ENCODE measurements around the gene RPS23. TPM values are rescaled to one million over a fixed set of nuclear protein-coding genes. Genes with fewer than 3 reads are reported as not detected.

The RPS23 gene
- total and polyA plus RNA-seq, 2 experiments from 2014 or later: 936 to 1,581 TPM

DNA sequence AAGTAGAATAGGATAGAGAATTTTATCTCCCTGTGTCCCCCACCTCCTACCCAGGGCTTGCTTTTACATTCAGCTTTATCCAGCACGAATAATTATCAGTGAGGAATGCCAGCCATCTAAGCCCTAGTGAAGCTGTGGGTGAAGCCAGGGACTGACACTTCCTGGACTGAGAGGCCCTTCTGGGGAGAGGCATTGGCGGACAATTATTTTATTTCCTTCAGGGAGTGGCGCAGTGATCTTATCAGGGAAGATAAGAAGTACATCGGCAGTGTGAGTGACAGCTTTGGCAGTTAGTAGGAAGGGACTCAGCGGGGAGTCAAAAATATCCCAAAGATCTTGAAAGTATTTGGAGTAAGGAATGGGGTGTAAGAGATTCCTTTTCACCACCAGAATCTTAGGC, 34.9 kb upstream of the RPS23 start:
- in situ Hi-C loops (cut with MboI): no loop called here
- Histone ChIP-seq H3K9ac (peak overlapping the region; percentile 57), H3K4me1 (ENCODE audit: insufficient read depth) (peaks cover 11% of the 10 kb centered on the region), H3K9me2 (ENCODE audit: insufficient read depth) (no peaks in the 10 kb centered on the region), H2AFZ (peak overlapping the region; percentile 79), H4K20me1 (ENCODE audit: insufficient read depth) (no peaks in the 10 kb centered on the region), H3K27ac (0 out of 2 replicates have a peak overlapping the region, but pooled peaks have one; percentile 12), H3F3A (ENCODE audit: insufficient read depth) (no peaks in the 10 kb centered on the region), H3K9me3 (ENCODE audit: low read depth) (no peaks in the 10 kb centered on the region), H3K4me3 (no peak overlapping the region), H3K27me3 (replicated peaks; ENCODE audit: insufficient read depth) (no peaks in the 10 kb centered on the region), H3K36me3 (ENCODE audit: low read depth) (no peaks in the 10 kb centered on the region), H3K79me2 (ENCODE audit: insufficient read depth) (no peaks in the 10 kb centered on the region), H3K4me2 (ENCODE audit: unreplicated experiment) (peak overlapping the region; percentile 80)
- DNase-seq: peak; percentile 25
- WGBS, 2 experiments (ENCODE audit: low coverage in 1 of 2, low lambda C conversion rate in 2 of 2, missing lambda C conversion rate in 2 of 2): 64 to 68% methylated on average over 5 of the region's 5 CpGs
- TF ChIP-seq EZH2phosphoT487 (IDR thresholded peaks at IDR 0.05; ENCODE audit: insufficient read depth, low read depth) (no peak), EZH2 (IDR thresholded peaks at IDR 0.05; ENCODE audit: insufficient read depth, poor library complexity, severe bottlenecking) (no peak)

DNA sequence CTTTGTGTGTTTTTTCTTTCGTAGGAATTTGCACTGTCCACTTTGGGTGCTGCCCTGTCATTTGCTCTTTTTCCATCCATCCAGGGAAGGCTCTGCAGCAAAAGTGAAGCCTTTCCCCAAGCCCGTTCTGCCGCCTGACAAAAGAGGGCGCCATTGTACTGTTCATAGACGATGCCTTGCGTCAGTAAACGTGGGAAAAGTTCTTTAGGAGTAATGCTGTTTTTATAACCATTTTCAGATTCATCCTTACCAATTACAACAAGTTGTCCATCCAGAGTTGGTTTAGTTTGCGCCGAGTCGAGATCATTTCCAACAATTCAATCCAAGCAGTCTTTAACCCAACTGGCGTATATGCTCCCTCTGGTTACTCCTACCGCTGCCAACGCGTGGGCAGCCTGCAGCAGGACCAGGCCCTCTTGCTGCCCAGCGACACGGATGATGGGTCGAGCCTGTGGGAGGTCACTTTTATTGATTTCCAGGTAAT, 34.3 kb upstream of the RPS23 start:
- Histone ChIP-seq H3K9me2 (ENCODE audit: insufficient read depth) (no peaks in the 10 kb centered on the region), H3K27me3 (replicated peaks; ENCODE audit: insufficient read depth) (no peaks in the 10 kb centered on the region), H3K4me2 (ENCODE audit: unreplicated experiment) (peak overlapping the region; percentile 80), H3K4me1 (ENCODE audit: insufficient read depth) (peaks cover 11% of the 10 kb centered on the region), H4K20me1 (ENCODE audit: insufficient read depth) (no peaks in the 10 kb centered on the region), H3F3A (ENCODE audit: insufficient read depth) (no peaks in the 10 kb centered on the region), H3K79me2 (ENCODE audit: insufficient read depth) (no peaks in the 10 kb centered on the region), H3K36me3 (ENCODE audit: low read depth) (no peaks in the 10 kb centered on the region), H3K9me3 (ENCODE audit: low read depth) (no peaks in the 10 kb centered on the region), H3K27ac (peak overlapping the region; percentile 12; the same call in 1 of the 2 replicates), H3K9ac (peak overlapping the region; percentile 57), H2AFZ (peak overlapping the region; percentile 79), H3K4me3 (peak overlapping the region; percentile 48)
- TF ChIP-seq EZH2 (IDR thresholded peaks at IDR 0.05; ENCODE audit: insufficient read depth, poor library complexity, severe bottlenecking) (no peak), EZH2phosphoT487 (IDR thresholded peaks at IDR 0.05; ENCODE audit: insufficient read depth, low read depth) (no peak)
- peak; percentile 87 for DNase-seq
- 10 to 11% methylated on average over 17 of the region's 17 CpGs for whole genome bisulfite sequencing, 2 experiments (ENCODE audit: low coverage in 1 of 2, low lambda C conversion rate in 2 of 2, missing lambda C conversion rate in 2 of 2)
- in situ Hi-C loops (cut with MboI): no loop called here

DNA sequence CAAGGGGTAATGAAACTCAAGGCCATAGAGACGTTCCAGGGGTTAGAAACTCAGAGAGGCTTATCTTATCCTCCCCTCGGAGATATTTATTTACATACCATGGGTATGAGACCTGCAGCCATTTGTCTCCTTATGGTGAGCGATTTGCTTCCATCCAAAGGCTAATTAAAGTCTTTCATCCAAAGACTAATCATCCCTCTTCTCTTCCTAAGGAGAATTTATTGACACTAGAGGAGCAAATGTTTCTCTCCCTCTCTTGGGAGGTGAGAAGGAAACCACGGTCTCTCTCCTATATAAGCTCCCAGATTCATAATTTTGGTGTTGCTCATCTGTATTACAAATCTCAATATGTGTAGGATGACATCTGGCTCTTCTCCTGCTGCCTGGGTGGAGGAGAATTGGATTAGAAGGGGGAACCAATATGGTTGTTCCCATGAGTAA, 31.0 kb upstream of the RPS23 start:
- no peaks in the 10 kb centered on the region for H3K9me2 ChIP-seq (ENCODE audit: insufficient read depth)
- no peaks in the 10 kb centered on the region for H3K27me3 ChIP-seq (replicated peaks; ENCODE audit: insufficient read depth)
- no peak overlapping the region for H3K4me3 ChIP-seq
- DNase-seq: no peak
- TF ChIP-seq EZH2 (IDR thresholded peaks at IDR 0.05; ENCODE audit: insufficient read depth, poor library complexity, severe bottlenecking) (no peak), EZH2phosphoT487 (IDR thresholded peaks at IDR 0.05; ENCODE audit: insufficient read depth, low read depth) (no peak)
- H3F3A ChIP-seq (ENCODE audit: insufficient read depth): no peaks in the 10 kb centered on the region
- H3K9me3 ChIP-seq (ENCODE audit: low read depth): no peaks in the 10 kb centered on the region
- no peak overlapping the region for H2AFZ ChIP-seq
- no peak overlapping the region for H3K4me2 ChIP-seq (ENCODE audit: unreplicated experiment)
- H3K9ac ChIP-seq: no peak overlapping the region
- H4K20me1 ChIP-seq (ENCODE audit: insufficient read depth): no peaks in the 10 kb centered on the region
- H3K36me3 ChIP-seq (ENCODE audit: low read depth): no peaks in the 10 kb centered on the region
- H3K27ac ChIP-seq: no peak overlapping the region
- peaks cover 8% of the 10 kb centered on the region for H3K4me1 ChIP-seq (ENCODE audit: insufficient read depth)
- in situ Hi-C loops (cut with MboI): no loop called here
- 62 to 66% methylated on average over 4 of the region's 4 CpGs for WGBS, 2 experiments (ENCODE audit: low coverage in 1 of 2, low lambda C conversion rate in 2 of 2, missing lambda C conversion rate in 2 of 2)
- no peaks in the 10 kb centered on the region for H3K79me2 ChIP-seq (ENCODE audit: insufficient read depth)

DNA sequence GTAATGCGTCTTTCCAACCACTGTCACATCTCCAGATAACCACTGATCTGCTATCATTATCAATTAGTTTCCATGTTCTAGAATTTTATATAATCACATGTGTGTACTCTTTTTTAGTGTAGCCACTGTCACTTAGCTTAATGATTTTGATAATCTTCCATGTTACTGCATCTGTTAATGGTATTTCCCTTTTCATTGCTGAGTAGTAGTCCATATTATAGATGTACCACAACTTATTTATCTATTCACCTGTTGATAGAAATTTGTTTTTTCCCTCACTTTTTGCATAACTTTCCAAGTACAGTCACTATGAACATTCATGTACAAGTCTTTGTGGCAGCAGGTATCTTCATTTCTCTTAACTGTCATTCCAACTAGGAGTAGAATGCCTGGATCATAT, 30.3 kb upstream of the RPS23 start:
- no peak overlapping the region for H3K4me3 ChIP-seq
- TF ChIP-seq EZH2phosphoT487 (IDR thresholded peaks at IDR 0.05; ENCODE audit: insufficient read depth, low read depth) (no peak), EZH2 (IDR thresholded peaks at IDR 0.05; ENCODE audit: insufficient read depth, poor library complexity, severe bottlenecking) (no peak)
- H3K27ac ChIP-seq: no peak overlapping the region
- in situ Hi-C loops (cut with MboI): no loop called here
- no peak overlapping the region for H3K4me2 ChIP-seq (ENCODE audit: unreplicated experiment)
- no peak overlapping the region for H2AFZ ChIP-seq
- no peaks in the 10 kb centered on the region for H3K9me2 ChIP-seq (ENCODE audit: insufficient read depth)
- peaks cover 8% of the 10 kb centered on the region for H3K4me1 ChIP-seq (ENCODE audit: insufficient read depth)
- H3K9me3 ChIP-seq (ENCODE audit: low read depth): no peaks in the 10 kb centered on the region
- no peaks in the 10 kb centered on the region for H3K36me3 ChIP-seq (ENCODE audit: low read depth)
- whole genome bisulfite sequencing, 2 experiments (ENCODE audit: low coverage in 1 of 2, low lambda C conversion rate in 2 of 2, missing lambda C conversion rate in 2 of 2): 97 to 100% methylated on average over 1 of the region's 1 CpG
- H3K27me3 ChIP-seq (replicated peaks; ENCODE audit: insufficient read depth): no peaks in the 10 kb centered on the region
- H3K79me2 ChIP-seq (ENCODE audit: insufficient read depth): no peaks in the 10 kb centered on the region
- no peak for DNase-seq
- H3F3A ChIP-seq (ENCODE audit: insufficient read depth): no peaks in the 10 kb centered on the region
- no peak overlapping the region for H3K9ac ChIP-seq
- H4K20me1 ChIP-seq (ENCODE audit: insufficient read depth): no peaks in the 10 kb centered on the region

Measured in GM23248 (cell line).